GM10248 (cell line): ENCODE data around the gene ZNF451.

Experiments used
- CTCF ChIA-PET: fragments of 300-600 bp; sonication (Branson Sonifier 250); formaldehyde crosslinking; extraction: SDS; loops from one replicate; lab custom pipeline; 2021; ENCODE audit warnings: antibody characterized with exemption; lab: Yijun Ruan, JAX
- POLR2A ChIA-PET: fragments of 350-650 bp; sonication (Branson Sonifier 250); formaldehyde crosslinking; extraction: SDS; loops from one replicate; lab custom pipeline; 2020; ENCODE audit warnings: antibody characterized with exemption; lab: Yijun Ruan, JAX
- DNase-seq: peaks from one replicate; pipeline ENCODE4 v3.0.0; 2012; ENCODE audit errors: extremely low spot score
- TF ChIP-seq, protein P1 (sequence below): IDR thresholded peaks from 2 replicates; pipeline ENCODE4 v1.5.1; 2012; ENCODE audit warnings: mild to moderate bottlenecking, low read depth; ENCODE audit errors: extremely low read depth, missing control alignments, control extremely low read depth

The ZNF451 gene

DNA sequence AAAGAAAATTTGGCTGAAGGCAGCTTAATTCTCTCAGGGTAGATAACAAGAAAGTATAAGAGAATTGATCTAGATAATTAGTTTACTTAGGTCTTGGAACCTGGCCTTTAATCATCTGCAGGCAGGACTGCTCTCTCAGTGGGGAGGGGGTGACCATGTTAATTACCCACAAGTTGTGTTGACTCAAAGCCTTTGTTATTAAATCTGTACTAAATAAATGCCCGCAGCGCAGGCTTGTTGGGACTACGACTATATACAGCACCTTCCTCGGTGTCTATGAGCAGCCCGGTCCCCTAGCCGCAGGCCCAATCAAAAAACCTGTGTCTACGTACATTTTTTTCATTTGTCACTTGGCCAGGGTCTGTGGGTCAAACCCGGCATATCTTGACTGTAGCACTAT is 15.6 kb upstream of the ZNF451 start:
- POLR2A ChIA-PET = no interaction called here
- CTCF ChIA-PET = no interaction called here
- TF ChIP-seq, protein P1, sequence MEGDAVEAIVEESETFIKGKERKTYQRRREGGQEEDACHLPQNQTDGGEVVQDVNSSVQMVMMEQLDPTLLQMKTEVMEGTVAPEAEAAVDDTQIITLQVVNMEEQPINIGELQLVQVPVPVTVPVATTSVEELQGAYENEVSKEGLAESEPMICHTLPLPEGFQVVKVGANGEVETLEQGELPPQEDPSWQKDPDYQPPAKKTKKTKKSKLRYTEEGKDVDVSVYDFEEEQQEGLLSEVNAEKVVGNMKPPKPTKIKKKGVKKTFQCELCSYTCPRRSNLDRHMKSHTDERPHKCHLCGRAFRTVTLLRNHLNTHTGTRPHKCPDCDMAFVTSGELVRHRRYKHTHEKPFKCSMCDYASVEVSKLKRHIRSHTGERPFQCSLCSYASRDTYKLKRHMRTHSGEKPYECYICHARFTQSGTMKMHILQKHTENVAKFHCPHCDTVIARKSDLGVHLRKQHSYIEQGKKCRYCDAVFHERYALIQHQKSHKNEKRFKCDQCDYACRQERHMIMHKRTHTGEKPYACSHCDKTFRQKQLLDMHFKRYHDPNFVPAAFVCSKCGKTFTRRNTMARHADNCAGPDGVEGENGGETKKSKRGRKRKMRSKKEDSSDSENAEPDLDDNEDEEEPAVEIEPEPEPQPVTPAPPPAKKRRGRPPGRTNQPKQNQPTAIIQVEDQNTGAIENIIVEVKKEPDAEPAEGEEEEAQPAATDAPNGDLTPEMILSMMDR = no peak
- no peak for DNase-seq

GRCh38 chr6:57075092-57075491 is 14.9 kb upstream of the ZNF451 start:
- no peak for DNase-seq
- ChIA-PET POLR2A (no interaction called here), CTCF (interaction anchor here (1.0 kb wide), 1 partner anchor 15 kb away, joined by 3 read pairs; no protein-coding TSS in a partner anchor)
- TF ChIP-seq, protein P1 = no peak

DNA sequence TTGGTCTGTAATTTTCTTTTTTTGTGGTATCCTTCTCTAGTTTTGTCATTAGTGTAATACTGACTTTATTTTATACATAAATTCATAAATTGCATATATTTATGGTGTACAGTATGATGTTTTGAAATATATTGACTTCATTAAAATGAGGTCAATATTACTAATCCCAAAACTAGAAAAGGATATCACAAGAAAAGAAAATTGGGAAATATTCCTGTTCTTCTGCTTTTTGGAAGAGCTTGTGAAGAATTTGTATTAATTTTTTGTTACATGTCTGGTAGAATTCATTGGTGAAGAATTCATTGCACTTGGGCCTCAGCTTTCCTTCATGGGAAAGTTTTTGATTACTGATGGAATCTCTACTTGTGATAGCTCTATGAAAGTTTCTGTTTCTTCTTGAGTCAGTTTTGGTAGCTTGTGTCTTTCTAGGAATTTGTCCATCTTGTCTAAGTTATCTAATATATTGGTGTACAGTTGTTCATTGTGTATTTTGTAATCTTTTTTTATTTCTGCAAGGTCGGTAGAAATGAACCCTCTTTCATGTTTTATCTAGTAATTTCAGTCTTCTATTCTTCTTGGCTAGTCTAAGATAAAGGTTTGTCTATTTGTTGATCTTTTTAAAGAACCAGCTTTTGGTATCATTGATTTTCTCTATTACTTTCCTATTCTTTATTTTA is 11.3 kb upstream of the ZNF451 start:
- no peak for DNase-seq
- CTCF ChIA-PET = interaction anchor here (0.9 to 1.2 kb wide), 4 partner anchors 7 to 13 kb away, joined by 3 to 5 read pairs (median 3); partner anchors contain the start of gene ZNF451
- POLR2A ChIA-PET = no interaction called here
- TF ChIP-seq, protein P1 = no peak

DNA sequence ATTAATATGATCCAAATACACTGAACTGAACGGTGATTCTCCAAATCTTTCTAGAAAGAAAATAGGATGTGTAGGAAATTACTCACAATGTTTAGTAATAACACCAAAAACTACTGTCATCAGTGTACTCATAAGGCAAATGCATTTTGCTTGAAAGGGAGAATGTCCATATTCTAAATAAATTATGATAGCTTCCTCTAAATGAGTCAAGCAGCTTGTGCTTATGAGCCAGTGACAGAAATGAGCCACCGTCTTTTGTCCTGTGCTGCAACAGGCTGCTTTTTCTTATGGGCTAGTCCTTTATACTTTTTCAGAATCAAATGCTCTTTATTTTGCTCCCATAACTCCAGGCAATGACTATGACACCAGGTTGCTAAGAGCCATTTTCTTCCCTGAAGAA is 4.5 kb upstream of the ZNF451 start:
- ChIA-PET POLR2A (no interaction called here), CTCF (no interaction called here)

GRCh38 chr6:57086843-57087242 is 3.1 kb upstream of the ZNF451 start:
- CTCF ChIA-PET = no interaction called here
- TF ChIP-seq, protein P1 = no peak
- POLR2A ChIA-PET = no interaction called here
- no peak for DNase-seq

More for the DNA sequence above, 4.5 kb upstream of the ZNF451 start:
- no peak for DNase-seq
- TF ChIP-seq, protein P1 = no peak

DNA sequence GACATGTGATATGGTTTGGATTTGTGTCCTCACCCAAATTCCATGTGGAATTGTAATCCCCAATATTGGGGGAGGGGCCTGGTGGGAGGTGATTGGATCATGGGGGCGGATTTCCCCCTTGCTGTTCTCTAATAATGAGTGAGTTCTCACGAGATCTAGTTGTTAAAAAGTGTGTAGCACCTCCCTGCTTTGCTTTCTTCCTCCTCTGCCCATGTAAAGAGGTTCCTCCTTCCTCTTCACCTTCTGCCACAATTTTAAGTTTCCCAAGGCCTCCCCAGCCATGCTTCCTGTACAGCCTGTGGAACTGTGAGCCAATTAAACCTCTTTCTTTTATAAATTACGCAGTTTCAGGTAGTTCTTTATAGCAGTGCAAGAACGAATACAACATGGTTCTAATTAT is 2.1 kb upstream of the ZNF451 start:
- no peak for DNase-seq

More for the DNA sequence above, 2.1 kb upstream of the ZNF451 start:
- TF ChIP-seq, protein P1 = no peak
- ChIA-PET CTCF (interaction anchor here (1.0 kb wide), 1 partner anchor 21 kb away, joined by 3 read pairs; no protein-coding TSS in a partner anchor), POLR2A (no interaction called here)
